HepG2 (cell line): ENCODE measurements around the gene HS3ST3B1. TPM values are rescaled to one million over a fixed set of nuclear protein-coding genes. Genes with fewer than 3 reads are reported as not detected.

Experiments
- ATAC-seq: fragments of 200-7000 bp; cut with Tn5 transposase; 3 replicates; pipeline ENCODE4 v1.9.1; 2020; ENCODE audit warnings: mild to moderate bottlenecking, moderate library complexity
- BruUV-seq: library from RNA; stranded (reverse); fragments of 400-500 nt; replicated peaks from 2 replicates; lab custom pipeline; 2021; lab: Mats Ljungman, UMichigan
- CTCF ChIA-PET: fragments of 300-600 bp; formaldehyde crosslinking; extraction: SDS; loops from one replicate; lab custom pipeline; 2021; ENCODE audit warnings: low total read pairs, inconsistent platforms, low intra/inter-chr PET ratio; lab: Yijun Ruan, JAX
- POLR2A ChIA-PET: fragments of 350-600 bp; sonication (Branson Sonifier 250); formaldehyde crosslinking; loops from one replicate; lab custom pipeline; 2020; ENCODE audit warnings: antibody characterized with exemption, inconsistent platforms; lab: Yijun Ruan, JAX
- DNase-seq: peaks from one replicate; pipeline ENCODE4 v3.0.0-alpha.2; 2015; ENCODE audit warnings: low spot score
- FAIRE-seq: peaks from 3 replicates; lab custom pipeline; 2011; peaks lifted over from hg19 to GRCh38; lab: Jason Lieb, UNC
- H2AFZ ChIP-seq: one replicate; pipeline ENCODE4 v1.6.1; 2011; ENCODE audit warnings: low read length, inconsistent platforms
- H3K27ac ChIP-seq: fragments of 300-600 bp; 3 replicates; pipeline ENCODE4 v1.8.0; 2011; ENCODE audit warnings: mixed run types, mild to moderate bottlenecking, mixed read lengths, low read length, inconsistent platforms; ENCODE audit not compliant: insufficient read depth; ENCODE audit errors: extremely low read length
- H3K27me3 ChIP-seq, 2 experiments: fragments of 200-600 bp in 1 of 2; 2 replicates in 1 of 2; 3 replicates in 1 of 2; pipeline versions ENCODE4 v1.6.0 to v1.8.0; 2011; ENCODE audit warnings: low read length in 2 of 2, mild to moderate bottlenecking in 2 of 2, moderate library complexity in 2 of 2, inconsistent platforms in 1 of 2; ENCODE audit not compliant: insufficient read depth in 2 of 2, control insufficient read depth in 1 of 2
- H3K36me3 ChIP-seq, 2 experiments: fragments of 200-600 bp in 1 of 2; replicated peaks in 1 of 2; 2 replicates in 1 of 2; 3 replicates in 1 of 2; pipeline versions ENCODE4 v1.5.1 to v1.8.0; 2011; ENCODE audit warnings: low read length in 2 of 2, inconsistent platforms in 1 of 2; ENCODE audit not compliant: insufficient read depth in 2 of 2, control insufficient read depth in 1 of 2
- H3K4me1 ChIP-seq: 2 replicates; pipeline ENCODE4 v1.5.1; 2012; ENCODE audit warnings: low read length, inconsistent platforms; ENCODE audit not compliant: insufficient read depth
- H3K4me2 ChIP-seq: 2 replicates; pipeline ENCODE4 v1.6.0; 2011; ENCODE audit warnings: low read depth, low read length, inconsistent platforms
- H3K4me3 ChIP-seq, 3 experiments: fragments of 200-600 bp in 1 of 3; sonication (generic), shearing (Covaris generic) in 1 of 3; replicated peaks in 1 of 3; 2 replicates each; pipeline ENCODE4 v1.5.1; 2011 to 2016; ENCODE audit warnings: low read length in 3 of 3, inconsistent platforms in 2 of 3, low read depth in 2 of 3, mild to moderate bottlenecking in 2 of 3, control low read depth in 1 of 3, mixed read lengths in 1 of 3; ENCODE audit not compliant: insufficient read depth in 1 of 3
- H3K79me2 ChIP-seq: one replicate; pipeline ENCODE4 v1.6.1; 2011; ENCODE audit warnings: low read length, inconsistent platforms; ENCODE audit not compliant: insufficient read depth
- H3K9ac ChIP-seq: 2 replicates; pipeline ENCODE4 v1.6.0; 2011; ENCODE audit warnings: mild to moderate bottlenecking, low read depth, low read length, inconsistent platforms; ENCODE audit not compliant: insufficient read depth
- H3K9me3 ChIP-seq: 2 replicates; pipeline ENCODE4 v1.5.1; 2012; ENCODE audit warnings: mild to moderate bottlenecking, low read length
- H4K20me1 ChIP-seq: 2 replicates; pipeline ENCODE4 v1.6.0; 2011; ENCODE audit warnings: inconsistent platforms, mild to moderate bottlenecking, low read length, moderate library complexity; ENCODE audit not compliant: insufficient read depth
- AGO2 ChIP-seq: fragments of 200-400 bp; formaldehyde crosslinking; optimal IDR thresholded peaks from 2 replicates; pipeline ENCODE3; 2017; ENCODE audit warnings: mild to moderate bottlenecking, low read depth, low read length, moderate library complexity
- ESRRA ChIP-seq: sonication (generic); formaldehyde crosslinking; IDR thresholded peaks from 2 replicates; pipeline ENCODE4 v1.5.1; 2020; ENCODE audit warnings: mild to moderate bottlenecking, low read depth, missing genetic modification reagents
- KAT7 ChIP-seq: IDR thresholded peaks from 2 replicates; pipeline ENCODE4 v1.6.1; 2018; ENCODE audit warnings: borderline replicate concordance, missing compliant biosample characterization
- KDM2A ChIP-seq: sonication (generic); formaldehyde crosslinking; IDR thresholded peaks from 2 replicates; pipeline ENCODE4 v1.4.0; 2020; ENCODE audit warnings: low read depth, missing genetic modification reagents, borderline replicate concordance
- RBAK ChIP-seq: sonication (generic); formaldehyde crosslinking; IDR thresholded peaks from 2 replicates; pipeline ENCODE4 v1.5.1; 2020; ENCODE audit warnings: mild to moderate bottlenecking, missing genetic modification reagents
- RFX5 ChIP-seq: IDR thresholded peaks from 2 replicates; pipeline ENCODE4 v1.6.1; 2011; ENCODE audit warnings: low read depth, low read length, improper control_type of control experiment
- SALL1 ChIP-seq: sonication (generic); formaldehyde crosslinking; IDR thresholded peaks from 2 replicates; pipeline ENCODE4 v1.8.0; 2022; ENCODE audit warnings: mild to moderate bottlenecking, missing genetic modification reagents
- SIN3A ChIP-seq: IDR thresholded peaks from 2 replicates; pipeline ENCODE4 v1.6.1; 2011; ENCODE audit warnings: low read depth, mild to moderate bottlenecking, control low read depth, low read length, borderline replicate concordance
- ZNF282 ChIP-seq: fragments of 450-650 bp; IDR thresholded peaks from 2 replicates; pipeline ENCODE4 v1.6.1; 2018; ENCODE audit not compliant: partially characterized antibody
- ZNF430 ChIP-seq: sonication (generic); formaldehyde crosslinking; IDR thresholded peaks from 2 replicates; pipeline ENCODE4 v1.9.0; 2021; ENCODE audit warnings: mild to moderate bottlenecking, missing genetic modification reagents
- ZNF446 ChIP-seq: sonication (generic); formaldehyde crosslinking; IDR thresholded peaks from 2 replicates; pipeline ENCODE4 v1.5.0; 2020; ENCODE audit warnings: mild to moderate bottlenecking, missing genetic modification reagents
- ZNF460 ChIP-seq: sonication (generic); formaldehyde crosslinking; IDR thresholded peaks from 2 replicates; pipeline ENCODE4 v1.5.1; 2020; ENCODE audit warnings: missing genetic modification reagents, mild to moderate bottlenecking, borderline replicate concordance
- ZNF512B ChIP-seq: sonication (generic); formaldehyde crosslinking; IDR thresholded peaks from 2 replicates; pipeline ENCODE4 v1.5.1; 2020; ENCODE audit warnings: missing genetic modification reagents, mild to moderate bottlenecking, borderline replicate concordance
- ZNF709 ChIP-seq: sonication (generic); formaldehyde crosslinking; IDR thresholded peaks from 2 replicates; pipeline ENCODE4 v1.5.0; 2020; ENCODE audit warnings: mild to moderate bottlenecking, missing genetic modification reagents
- ZNF772 ChIP-seq: sonication (generic); formaldehyde crosslinking; IDR thresholded peaks from 2 replicates; pipeline ENCODE4 v1.5.0; 2020; ENCODE audit warnings: mild to moderate bottlenecking, missing genetic modification reagents
- ZNF800 ChIP-seq: sonication (generic); formaldehyde crosslinking; IDR thresholded peaks from 2 replicates; pipeline ENCODE4 v1.4.0; 2020; ENCODE audit warnings: missing genetic modification reagents
- WGBS: methylation state at CpG from one replicate; pipeline ENCODE4 v1.1.6; 2017; ENCODE audit warnings: low lambda C conversion rate; 5-methylcytosine and 5-hydroxymethylcytosine counted together
- in situ Hi-C: cut with HindIII; loops from 2 replicates; pipeline ENCODE4 v1.10.0; 2017; ENCODE audit warnings: low pct_unique_long_range_greater_than_20kb; ENCODE audit not compliant: extremely low pct_ligation_motif_present
- intact Hi-C: fragments of 100-400 bp; cut with micrococcal nuclease; formaldehyde crosslinking; loops from one replicate; pipeline ENCODE4 v1.10.0; 2022; ENCODE audit not compliant: unreplicated experiment
- polyA plus RNA-seq, 8 experiments: library from polyadenylated mRNA; depleted of rRNA in 3 of 8; stranded (reverse) in 7 of 8; unstranded in 1 of 8; fragments of >200 nt; fragmentation: Illumina TruSeq in 4 of 8; extraction: Trizol in 4 of 8; gene quantifications; 2 replicates each; pipeline versions ENCODE4 v1.2.1 to v1.2.3, GENCODE V29; 2011 to 2016; ENCODE audit warnings: low read depth in 4 of 8, missing spikeins in 1 of 8, mixed read lengths in 1 of 8; ENCODE audit not compliant: insufficient read depth in 1 of 8
- total RNA-seq, 5 experiments: library from RNA; depleted of rRNA; stranded (reverse); fragments of >200 nt; fragmentation: Illumina TruSeq; extraction: Trizol; gene quantifications; 2 replicates each; pipeline ENCODE4 v1.2.3, GENCODE V29; 2016; ENCODE audit warnings: low read depth in 1 of 5

Gene HS3ST3B1
- total and polyA plus RNA-seq, 2 of the 13 experiments (the other 11 are each of a cell fraction or from before 2014, with no cell fraction given): 15.7 to 39.5 TPM

GRCh38 chr17:14303343-14304221, 2.7 kb downstream of the HS3ST3B1 start (continued):
- TF ChIP-seq ESRRA (CRISPR knock-in tag) (no peak), KAT7 (CRISPR knock-in tag) (peak; percentile 15), RBAK (CRISPR knock-in tag) (no peak), SIN3A (no peak), ZNF512B (CRISPR knock-in tag) (no peak), KDM2A (CRISPR knock-in tag) (0 out of 2 replicates have a peak, but pooled peaks have one; percentile 4)

- Histone ChIP-seq H3K9me3 (no peaks in the 10 kb centered on the region), H3K79me2 (peaks cover 93% of the 10 kb centered on the region), H3K4me3 (peak overlapping the region; percentile 92 to 99 (median 99)), H2AFZ (no peak overlapping the region), H3K4me2 (peak overlapping the region; percentile 95), H3K4me1 (peaks cover 24% of the 10 kb centered on the region), H3K27ac (peak overlapping the region; percentile 93), H3K9ac (peak overlapping the region; percentile 90), H3K27me3 (no peaks in the 10 kb centered on the region; a peak in 1 of 5 replicates), H4K20me1 (peaks cover 22% of the 10 kb centered on the region), H3K36me3 (0 out of 5 replicates have a peak, but pooled peaks cover 0 to 3% of the 10 kb centered on the region in 2 experiments)
- no peak for ATAC-seq
- no TSS peak for BruUV-seq
- FAIRE-seq: no peak
- WGBS: under 1% methylated on average over 14 of the region's 21 CpGs
- no peak for DNase-seq
- CTCF ChIA-PET: no interaction called here
- POLR2A ChIA-PET: interaction anchor here (14.0 kb wide), 1 partner anchor 69 kb away, joined by 288 read pairs; no protein-coding TSS in a partner anchor
- in situ Hi-C loops: no loop called here
- intact Hi-C loops: loop anchor here (1.0 to 10.0 kb wide), 2 partner anchors 69 to 481 kb away; no protein-coding TSS in a partner anchor
- TF ChIP-seq ZNF800 (CRISPR knock-in tag) (0 out of 2 replicates have a peak, but pooled peaks have one; percentile 13), ZNF772 (CRISPR knock-in tag) (0 out of 2 replicates have a peak, but pooled peaks have one; percentile 44), ZNF460 (CRISPR knock-in tag) (no peak), AGO2 (peak; percentile 79), ZNF282 (no peak), ZNF709 (CRISPR knock-in tag) (0 out of 2 replicates have a peak, but pooled peaks have one; percentile 8), KDM2A (CRISPR knock-in tag) (0 out of 2 replicates have a peak, but pooled peaks have one; percentile 4), ZNF430 (0 out of 2 replicates have a peak, but pooled peaks have one; percentile 48), ZNF446 (CRISPR knock-in tag) (peak; percentile 66; the same call in 1 of the 2 replicates), RFX5 (no peak), SALL1 (peak; percentile 11; the same call in 1 of the 2 replicates)
These were observed 3.4 kb downstream of the HS3ST3B1 start for GRCh38 chr17:14304222-14304772.
